KBM-7 (cell line): ENCODE measurements around the gene ZNF648.
A peak's percentile ranks its signal among the peaks of the same experiment; 100 is the strongest.
"Not testable (repeated sequence)": the region's sequence is repeated elsewhere in the genome, so short reads cannot be mapped to it uniquely, and the experiment has no call there.

ENCODE experiments used
- DNase-seq: peaks from one replicate; pipeline ENCODE4 v3.0.0-alpha.2; 2015
- in situ Hi-C: fragments of 300-500 bp; cut with MboI; formaldehyde crosslinking; loops from 2 replicates; pipeline ENCODE4 v1.14.3; 2020; ENCODE audit warnings: low sequenced_read_pairs, low pct_unique_long_range_greater_than_20kb, mixed read lengths

The ZNF648 gene, protein sequence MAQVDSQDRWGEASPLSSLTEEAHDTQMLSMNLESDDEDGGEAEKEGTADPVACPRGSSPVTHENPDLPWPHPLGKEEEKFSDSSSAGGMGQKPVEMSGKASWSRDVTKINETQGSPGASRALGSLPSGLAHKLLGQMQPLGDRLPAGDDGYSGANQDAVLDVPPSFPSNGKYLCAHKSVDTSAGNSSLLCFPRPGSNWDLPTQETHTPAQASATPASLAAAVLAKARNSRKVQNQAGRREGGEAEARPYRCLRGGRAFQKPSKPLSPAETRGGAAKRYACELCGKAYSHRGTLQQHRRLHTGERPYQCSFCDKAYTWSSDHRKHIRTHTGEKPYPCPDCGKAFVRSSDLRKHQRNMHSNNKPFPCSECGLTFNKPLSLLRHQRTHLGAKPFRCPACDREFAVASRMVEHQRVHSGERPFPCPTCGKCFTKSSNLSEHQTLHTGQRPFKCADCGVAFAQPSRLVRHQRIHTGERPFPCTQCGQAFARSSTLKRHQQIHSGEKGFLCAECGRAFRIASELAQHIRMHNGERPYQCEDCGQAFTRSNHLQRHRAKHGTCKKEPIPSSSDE

GRCh38 chr1:182061594-182061993 lies at the start of gene ZNF648:
Gene ZNF648 (minus strand): TSS chr1:182061712. CDS start chr1:182058010, 3,702 bp downstream.
- in situ Hi-C loops = loop anchor here (25.0 kb wide), 1 partner anchor 574 kb away; the partner anchor contains the start of gene CACNA1E
- no peak for DNase-seq

DNA sequence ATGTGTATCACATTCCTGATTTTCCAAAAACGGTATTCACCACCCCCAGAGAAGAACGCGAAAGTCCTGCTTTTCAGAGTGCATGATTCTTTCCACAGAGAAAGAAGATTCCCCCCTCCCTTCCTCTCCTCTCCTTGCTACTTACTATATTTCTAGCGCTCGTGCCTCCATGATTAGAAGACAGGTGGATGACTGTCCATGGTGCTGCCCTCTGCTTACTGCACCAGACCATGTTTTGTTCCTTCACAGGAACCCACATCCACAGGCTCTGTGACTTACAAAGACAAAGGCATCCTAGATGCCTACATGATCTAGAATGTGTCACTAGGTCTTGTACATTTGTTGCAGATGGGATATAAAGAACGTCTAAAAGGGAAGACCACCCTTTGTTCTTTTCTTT lies 49.1 kb upstream of the ZNF648 start:
- DNase-seq = no peak
- in situ Hi-C loops = no loop called here

DNA sequence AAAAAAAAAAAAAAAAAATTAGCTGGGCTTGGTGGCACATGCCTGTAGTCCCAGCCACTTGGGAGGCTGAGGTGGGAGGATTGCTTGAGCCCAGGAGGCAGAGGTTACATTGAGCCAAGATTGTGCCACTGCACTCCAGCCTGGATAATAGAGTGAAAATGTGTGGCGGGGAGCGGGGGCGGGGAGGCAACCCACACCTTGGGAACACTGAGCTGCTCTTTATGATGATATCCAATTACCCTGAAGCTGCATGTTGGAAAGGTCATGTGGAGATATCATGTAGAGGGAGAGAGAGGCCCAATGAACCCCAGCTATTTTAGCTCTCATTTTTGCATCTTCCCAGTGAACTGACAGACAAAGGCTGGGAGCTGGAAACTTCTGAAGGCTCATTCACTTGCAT lies 48.3 kb upstream of the ZNF648 start:
- in situ Hi-C loops = no loop called here

DNA sequence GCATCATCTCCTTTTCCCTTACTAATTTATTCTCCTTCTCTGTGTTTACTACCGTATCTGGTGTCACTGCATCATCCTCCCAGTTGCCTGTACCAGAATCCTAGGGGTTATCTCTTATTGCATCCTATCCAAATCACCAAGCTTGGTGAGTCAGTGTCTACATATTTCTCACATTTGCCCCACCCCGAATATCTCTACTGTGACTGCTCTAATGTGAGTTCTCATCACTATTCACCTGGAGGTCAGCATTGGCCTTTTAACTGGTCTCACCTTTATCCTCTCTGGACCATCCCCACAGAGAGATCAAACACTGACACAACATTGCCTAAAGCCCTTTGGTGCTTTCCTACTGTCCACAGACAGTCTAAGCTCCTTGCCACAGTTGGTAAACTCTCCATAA lies 45.7 kb upstream of the ZNF648 start:
- DNase-seq = no peak
- in situ Hi-C loops = no loop called here

More for the DNA sequence above, 48.3 kb upstream of the ZNF648 start:
- no peak for DNase-seq

GRCh38 chr1:182102043-182102416 lies 40.5 kb upstream of the ZNF648 start:
- in situ Hi-C loops = no loop called here

GRCh38 chr1:182101415-182102042 lies 40.0 kb upstream of the ZNF648 start:
- DNase-seq = no peak
- in situ Hi-C loops = no loop called here

More at GRCh38 chr1:182102043-182102416, 40.5 kb upstream of the ZNF648 start:
- no peak for DNase-seq

DNA sequence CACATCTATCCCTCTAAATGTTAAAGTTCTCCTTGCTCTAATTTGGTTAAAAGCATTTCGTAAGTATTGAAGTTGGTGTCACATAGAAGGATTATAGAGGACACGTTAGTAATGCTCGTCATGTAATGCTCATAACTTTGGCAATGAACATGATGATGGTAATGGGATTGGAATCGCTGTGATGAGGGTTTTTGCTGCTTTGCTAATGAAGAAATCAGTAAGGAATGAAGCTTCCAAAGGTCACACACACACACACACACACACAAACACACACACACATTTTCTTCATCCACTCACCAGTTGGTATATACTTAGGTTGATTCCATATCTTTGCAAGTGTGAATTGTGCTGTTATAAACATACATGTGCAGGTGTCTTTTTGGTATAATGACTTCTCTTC lies 36.8 kb upstream of the ZNF648 start:
- in situ Hi-C loops = loop anchor here (25.0 kb wide), 1 partner anchor 689 kb away; the partner anchor contains the start of gene NPL
- DNase-seq = no peak

DNA sequence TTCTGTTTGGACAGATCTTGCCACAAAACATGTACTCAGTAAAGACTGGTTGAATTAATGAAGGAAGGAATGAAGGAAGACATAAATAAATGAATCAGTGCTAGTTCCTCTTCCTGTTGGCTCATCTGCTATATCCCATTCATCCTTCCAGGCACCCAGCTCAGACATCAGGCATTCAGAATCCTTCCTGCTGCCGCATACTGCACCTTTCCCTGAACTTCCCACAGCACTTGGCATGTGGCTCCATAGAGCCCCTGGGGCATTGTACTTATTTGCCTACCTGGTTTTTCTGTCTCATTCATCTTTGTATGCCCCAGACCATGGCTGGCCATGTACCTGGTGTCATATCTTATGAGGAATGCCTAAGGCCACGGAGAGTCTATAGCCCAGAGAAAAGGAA lies 34.4 kb upstream of the ZNF648 start:
- DNase-seq = no peak
- in situ Hi-C loops = loop anchor here (25.0 kb wide), 1 partner anchor 691 kb away; the partner anchor contains the start of gene NPL

GRCh38 chr1:182094514-182095005 lies 33.0 kb upstream of the ZNF648 start:
- not testable (repeated sequence) for DNase-seq
- in situ Hi-C loops = loop anchor here (25.0 kb wide), 1 partner anchor 693 kb away; the partner anchor contains the start of gene NPL

DNA sequence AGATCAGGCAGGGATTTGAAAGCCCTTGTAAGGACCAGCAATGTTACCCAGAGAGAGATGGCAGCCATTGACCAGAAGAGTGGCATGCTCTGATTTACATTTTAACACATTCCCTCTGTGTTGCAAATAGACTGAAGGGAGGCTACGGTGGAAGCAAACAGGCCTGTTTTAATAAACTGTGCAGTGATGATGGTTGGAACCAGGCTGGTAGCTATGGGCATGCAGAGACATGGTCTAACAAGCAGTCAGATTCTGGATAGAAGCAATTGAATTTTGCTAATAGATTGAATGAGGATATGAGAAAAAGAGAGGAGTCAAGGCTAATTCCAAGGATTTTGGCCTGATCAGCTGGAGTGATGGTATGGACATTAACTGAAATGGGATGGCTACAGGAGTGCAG lies 32.3 kb upstream of the ZNF648 start:
- in situ Hi-C loops = loop anchor here (25.0 kb wide), 1 partner anchor 694 kb away; the partner anchor contains the start of gene NPL
- DNase-seq = no peak

- DNase-seq = no peak
- in situ Hi-C loops = loop anchor here (25.0 kb wide), 1 partner anchor 695 kb away; the partner anchor contains the start of gene NPL
Observed at GRCh38 chr1:182092336-182092735, 30.8 kb upstream of the ZNF648 start.

DNA sequence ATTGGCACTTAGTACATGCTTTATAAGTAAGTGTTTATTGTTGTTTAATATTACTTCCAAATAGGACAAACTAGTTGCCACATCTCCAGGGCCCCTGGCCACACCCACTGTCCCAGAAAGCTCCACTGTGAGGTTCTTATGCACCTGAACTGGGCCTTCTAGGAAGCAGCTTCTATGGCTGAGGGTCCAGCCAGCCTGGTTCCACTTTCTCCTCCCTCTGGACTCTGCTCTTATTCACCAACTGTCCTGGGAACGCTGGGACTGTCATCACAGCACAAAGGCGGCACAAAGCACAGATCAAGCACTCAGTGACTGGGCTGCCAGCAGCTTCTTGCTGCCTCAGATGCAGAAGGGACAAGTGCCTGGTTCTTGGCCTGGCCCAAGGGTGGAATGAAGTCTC lies 29.6 kb upstream of the ZNF648 start:
- no peak for DNase-seq
- in situ Hi-C loops = loop anchor here (25.0 kb wide), 1 partner anchor 696 kb away; the partner anchor contains the start of gene NPL

DNA sequence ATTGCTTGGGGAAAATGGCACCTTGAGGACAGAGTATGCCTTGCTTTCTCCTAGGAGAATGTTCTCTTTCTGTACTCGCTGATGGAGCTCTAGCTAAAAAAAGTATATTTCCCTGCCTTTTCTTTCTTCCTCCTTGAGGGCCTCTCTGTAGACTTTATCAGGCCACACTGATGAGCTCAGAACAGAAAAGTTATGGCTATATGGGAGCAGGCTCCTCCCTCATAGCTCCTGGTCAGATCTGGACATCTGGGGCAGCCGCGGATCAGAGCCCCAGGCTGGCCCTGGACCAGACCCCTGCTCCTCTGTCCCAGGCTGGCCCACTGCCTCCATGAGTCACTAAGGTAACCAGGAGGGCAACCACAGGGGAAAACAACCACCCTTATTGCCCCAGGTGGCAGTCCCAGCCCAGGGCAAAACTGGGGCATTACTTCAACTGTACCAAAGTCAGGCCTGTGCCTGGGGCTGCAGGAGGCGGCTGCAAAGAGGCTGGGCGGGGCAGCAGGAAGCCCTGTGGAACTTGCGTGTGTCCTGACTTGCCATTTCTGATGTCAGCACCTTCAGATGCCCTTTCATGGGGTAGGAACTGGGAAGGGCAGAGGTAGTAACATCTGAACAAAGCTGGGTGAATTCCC lies 26.3 kb upstream of the ZNF648 start:
- in situ Hi-C loops = loop anchor here (25.0 kb wide), 1 partner anchor 699 kb away; the partner anchor contains the start of gene NPL
- no peak for DNase-seq

DNA sequence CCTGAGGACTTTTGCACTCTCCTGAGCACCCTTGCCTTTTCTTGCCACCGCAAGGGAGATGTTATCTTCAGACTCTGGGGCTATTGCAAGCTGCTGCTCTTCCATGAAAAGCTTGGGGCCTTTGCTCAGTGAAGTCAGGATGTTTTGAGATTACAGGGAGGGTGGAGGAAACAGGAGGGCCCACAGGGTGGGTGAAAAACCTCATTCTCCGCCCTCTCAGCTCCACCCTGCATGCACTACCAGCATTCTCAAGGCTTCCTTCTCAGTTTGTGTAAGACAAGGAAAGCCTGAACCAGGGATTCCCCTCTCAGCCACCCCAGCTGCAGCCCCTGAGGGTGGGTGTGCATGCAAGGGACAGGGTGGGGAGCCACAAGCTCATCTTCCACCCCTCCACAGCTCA lies 25.8 kb upstream of the ZNF648 start:
- in situ Hi-C loops = loop anchor here (25.0 kb wide), 1 partner anchor 700 kb away; the partner anchor contains the start of gene NPL

GRCh38 chr1:182086620-182087019 lies 25.1 kb upstream of the ZNF648 start:
- DNase-seq = no peak
- in situ Hi-C loops = loop anchor here (25.0 kb wide), 1 partner anchor 701 kb away; the partner anchor contains the start of gene NPL

More for the DNA sequence above, 25.8 kb upstream of the ZNF648 start:
- DNase-seq = no peak

DNA sequence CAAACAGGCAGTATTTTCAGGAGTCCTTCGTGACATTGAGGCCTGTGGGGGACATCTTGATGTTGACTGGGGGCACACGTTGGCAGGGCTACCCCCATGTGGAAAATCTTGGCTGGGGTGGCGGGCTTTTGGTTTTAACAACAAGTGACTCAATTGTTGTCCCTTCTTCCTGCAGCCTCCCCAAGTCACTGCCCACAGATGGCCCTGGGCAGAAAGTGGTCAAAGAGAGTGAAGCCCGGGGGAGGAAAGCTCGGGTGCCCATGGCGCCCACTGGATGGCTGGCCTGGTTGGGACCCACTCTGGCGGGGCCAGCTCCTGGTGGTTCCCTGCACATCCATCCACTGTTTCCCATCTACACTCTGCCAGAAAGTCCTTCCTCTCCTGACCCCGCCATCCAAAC lies 24.6 kb upstream of the ZNF648 start:
- no peak for DNase-seq
- in situ Hi-C loops = loop anchor here (25.0 kb wide), 1 partner anchor 701 kb away; the partner anchor contains the start of gene NPL

DNA sequence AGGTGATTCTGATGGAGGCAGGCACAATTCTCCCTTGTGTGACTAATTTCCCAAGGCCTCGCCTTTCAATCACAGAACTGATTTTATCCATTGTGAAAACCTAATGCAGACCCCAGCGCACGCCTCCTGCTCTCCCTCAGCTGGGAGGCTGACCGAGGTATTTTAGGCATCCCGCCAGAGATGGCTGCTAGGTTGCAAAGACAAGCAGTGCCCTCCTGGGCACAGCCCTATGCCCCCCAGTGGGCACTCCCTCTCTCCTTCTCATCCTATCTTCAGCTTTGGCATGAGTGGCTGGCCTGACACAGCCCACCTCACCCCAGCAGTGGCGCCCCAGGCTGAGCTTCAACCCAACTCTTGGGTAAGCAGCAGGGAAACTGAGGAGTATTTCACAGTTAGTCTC lies 24.2 kb upstream of the ZNF648 start:
- DNase-seq = no peak
- in situ Hi-C loops = loop anchor here (25.0 kb wide), 1 partner anchor 702 kb away; the partner anchor contains the start of gene NPL

DNA sequence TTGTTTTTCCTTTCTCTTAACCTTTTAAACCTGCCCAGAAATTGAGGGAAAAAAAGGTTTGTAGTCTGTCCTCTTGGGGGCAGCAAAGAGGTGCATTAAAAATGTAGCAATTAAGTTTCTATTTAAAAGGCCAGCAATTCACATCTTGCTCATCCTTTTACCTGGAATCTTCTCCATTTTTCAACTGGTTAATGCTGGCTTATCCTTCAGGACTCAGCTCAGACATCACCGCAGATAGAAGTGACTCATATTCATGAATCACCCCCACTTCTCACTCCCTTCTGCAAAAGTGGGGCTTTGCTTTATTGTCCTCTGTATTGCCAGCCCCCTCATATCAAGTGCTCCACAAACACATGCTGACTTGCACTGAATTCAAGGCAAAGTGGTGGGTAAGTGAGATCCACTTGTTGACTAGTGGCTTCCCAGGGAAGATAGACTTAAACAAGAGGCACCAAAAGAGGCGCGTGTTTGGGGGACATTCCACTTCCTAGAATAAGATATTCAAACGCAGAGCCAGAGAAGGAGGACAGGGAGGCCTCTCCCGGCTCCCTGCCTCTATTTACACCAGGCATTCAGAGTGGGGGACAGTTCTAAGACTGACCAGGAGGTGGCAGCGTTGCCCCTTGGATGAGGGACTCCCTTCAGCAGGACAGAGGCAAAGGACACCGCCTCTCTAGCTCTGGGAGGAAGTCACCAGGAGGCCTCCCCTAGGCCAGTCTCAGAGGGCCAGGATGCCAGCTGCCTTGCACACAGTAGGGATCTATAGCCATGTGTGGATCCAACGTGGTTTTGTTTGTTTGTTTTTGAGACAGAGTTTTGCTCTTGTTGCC lies 23.2 kb upstream of the ZNF648 start:
- DNase-seq = peak; percentile 89
- in situ Hi-C loops = loop anchor here (25.0 kb wide), 1 partner anchor 703 kb away; the partner anchor contains the start of gene NPL
